Neural crest cell (in vitro differentiated cells): ENCODE data around the gene SPNS1. TPM values are rescaled to one million over a fixed set of nuclear protein-coding genes. Genes with fewer than 3 reads are reported as not detected.

Source experiments
- DNase-seq: peaks from one replicate; pipeline ENCODE4 v3.0.0; 2021; ENCODE audit warnings: low read depth, mixed read lengths, low spot score
- H3K27ac Mint-ChIP-seq: one replicate; pipeline ENCODE4 v1.8.0; 2021; ENCODE audit warnings: mild to moderate bottlenecking, mixed read lengths; ENCODE audit not compliant: unreplicated experiment
- H3K27me3 Mint-ChIP-seq: 2 replicates; pipeline ENCODE4 v1.8.0; 2021; ENCODE audit warnings: low read depth, mild to moderate bottlenecking, mixed read lengths
- H3K36me3 Mint-ChIP-seq: 2 replicates; pipeline ENCODE4 v1.8.0; 2021; ENCODE audit warnings: low read depth, mild to moderate bottlenecking, mixed read lengths
- H3K4me1 Mint-ChIP-seq: 2 replicates; pipeline ENCODE4 v1.8.0; 2021; ENCODE audit warnings: mixed read lengths
- H3K4me3 Mint-ChIP-seq: one replicate; pipeline ENCODE4 v1.8.0; 2021; ENCODE audit warnings: mild to moderate bottlenecking, mixed read lengths
- H3K9me3 Mint-ChIP-seq: 2 replicates; pipeline ENCODE4 v1.8.0; 2021; ENCODE audit warnings: mixed read lengths
- total RNA-seq: library from RNA; stranded (reverse); gene quantifications from 2 replicates; pipeline ENCODE4 v1.2.1, GENCODE V29; 2021
- TF ChIP-seq, protein P1 (sequence below): fragments of 200-600 bp; sonication (generic); conservative IDR thresholded peaks from 2 replicates; pipeline ENCODE4 v1.5.0; 2021; ENCODE audit warnings: antibody characterized with exemption, mild to moderate bottlenecking

The SPNS1 gene
- total RNA-seq, 1 donor from 2014 or later = 48.1 TPM

DNA sequence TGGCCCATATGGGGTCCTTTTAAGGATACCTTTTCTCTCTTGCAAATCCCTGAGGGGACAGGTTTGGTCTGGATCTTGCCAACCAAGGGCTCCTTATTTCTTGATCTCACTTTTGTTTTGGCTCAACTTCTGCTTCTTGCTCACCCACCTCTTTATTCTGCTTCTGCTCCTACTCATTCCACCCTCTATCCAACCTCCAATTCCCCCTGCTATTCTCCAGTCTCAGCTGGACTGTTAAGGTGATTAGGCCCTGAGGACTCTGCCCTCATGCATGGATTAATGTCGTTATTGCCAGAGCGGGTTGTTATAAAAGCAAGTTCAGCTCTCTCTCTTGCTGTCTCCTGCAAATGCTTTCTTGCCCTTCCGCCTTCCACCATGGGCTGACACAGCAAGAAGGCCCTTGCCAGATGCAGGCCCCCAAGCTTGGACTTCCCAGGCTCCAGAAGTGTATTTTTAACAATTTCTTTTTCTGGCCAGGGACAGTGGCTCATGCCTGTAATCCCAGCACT lies 40.0 kb downstream of the SPNS1 start:
- H3K4me1 Mint-ChIP-seq = no peaks in the 10 kb centered on the region
- no peaks in the 10 kb centered on the region for H3K27me3 Mint-ChIP-seq
- H3K27ac Mint-ChIP-seq = no peak overlapping the region

DNA sequence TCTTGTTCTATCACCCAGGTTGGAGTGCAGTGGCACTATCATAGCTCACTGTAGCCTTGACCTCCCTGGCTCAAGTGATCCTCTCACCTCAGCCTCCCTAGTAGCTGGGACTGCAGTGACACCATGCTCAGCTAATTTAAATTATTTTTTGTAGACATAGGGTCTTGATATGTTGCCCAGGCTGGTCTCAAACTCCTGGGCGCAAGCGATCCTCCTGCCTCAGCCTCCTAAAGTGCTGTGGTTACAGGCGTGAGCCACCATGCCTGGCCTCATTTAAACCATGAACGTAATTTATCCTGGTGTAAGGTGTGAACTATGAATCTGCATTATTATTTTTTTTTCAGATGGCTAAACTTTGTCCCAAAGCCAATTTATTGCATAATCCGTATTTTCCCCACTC lies 47.6 kb downstream of the SPNS1 start:
- H3K4me3 Mint-ChIP-seq = no peak overlapping the region

More for the DNA sequence above, 40.0 kb downstream of the SPNS1 start:
- TF ChIP-seq, protein P1, sequence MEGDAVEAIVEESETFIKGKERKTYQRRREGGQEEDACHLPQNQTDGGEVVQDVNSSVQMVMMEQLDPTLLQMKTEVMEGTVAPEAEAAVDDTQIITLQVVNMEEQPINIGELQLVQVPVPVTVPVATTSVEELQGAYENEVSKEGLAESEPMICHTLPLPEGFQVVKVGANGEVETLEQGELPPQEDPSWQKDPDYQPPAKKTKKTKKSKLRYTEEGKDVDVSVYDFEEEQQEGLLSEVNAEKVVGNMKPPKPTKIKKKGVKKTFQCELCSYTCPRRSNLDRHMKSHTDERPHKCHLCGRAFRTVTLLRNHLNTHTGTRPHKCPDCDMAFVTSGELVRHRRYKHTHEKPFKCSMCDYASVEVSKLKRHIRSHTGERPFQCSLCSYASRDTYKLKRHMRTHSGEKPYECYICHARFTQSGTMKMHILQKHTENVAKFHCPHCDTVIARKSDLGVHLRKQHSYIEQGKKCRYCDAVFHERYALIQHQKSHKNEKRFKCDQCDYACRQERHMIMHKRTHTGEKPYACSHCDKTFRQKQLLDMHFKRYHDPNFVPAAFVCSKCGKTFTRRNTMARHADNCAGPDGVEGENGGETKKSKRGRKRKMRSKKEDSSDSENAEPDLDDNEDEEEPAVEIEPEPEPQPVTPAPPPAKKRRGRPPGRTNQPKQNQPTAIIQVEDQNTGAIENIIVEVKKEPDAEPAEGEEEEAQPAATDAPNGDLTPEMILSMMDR = no peak
- Mint-ChIP-seq H3K4me3 (no peak overlapping the region), H3K9me3 (no peaks in the 10 kb centered on the region), H3K36me3 (no peaks in the 10 kb centered on the region)
- no peak for DNase-seq

DNA sequence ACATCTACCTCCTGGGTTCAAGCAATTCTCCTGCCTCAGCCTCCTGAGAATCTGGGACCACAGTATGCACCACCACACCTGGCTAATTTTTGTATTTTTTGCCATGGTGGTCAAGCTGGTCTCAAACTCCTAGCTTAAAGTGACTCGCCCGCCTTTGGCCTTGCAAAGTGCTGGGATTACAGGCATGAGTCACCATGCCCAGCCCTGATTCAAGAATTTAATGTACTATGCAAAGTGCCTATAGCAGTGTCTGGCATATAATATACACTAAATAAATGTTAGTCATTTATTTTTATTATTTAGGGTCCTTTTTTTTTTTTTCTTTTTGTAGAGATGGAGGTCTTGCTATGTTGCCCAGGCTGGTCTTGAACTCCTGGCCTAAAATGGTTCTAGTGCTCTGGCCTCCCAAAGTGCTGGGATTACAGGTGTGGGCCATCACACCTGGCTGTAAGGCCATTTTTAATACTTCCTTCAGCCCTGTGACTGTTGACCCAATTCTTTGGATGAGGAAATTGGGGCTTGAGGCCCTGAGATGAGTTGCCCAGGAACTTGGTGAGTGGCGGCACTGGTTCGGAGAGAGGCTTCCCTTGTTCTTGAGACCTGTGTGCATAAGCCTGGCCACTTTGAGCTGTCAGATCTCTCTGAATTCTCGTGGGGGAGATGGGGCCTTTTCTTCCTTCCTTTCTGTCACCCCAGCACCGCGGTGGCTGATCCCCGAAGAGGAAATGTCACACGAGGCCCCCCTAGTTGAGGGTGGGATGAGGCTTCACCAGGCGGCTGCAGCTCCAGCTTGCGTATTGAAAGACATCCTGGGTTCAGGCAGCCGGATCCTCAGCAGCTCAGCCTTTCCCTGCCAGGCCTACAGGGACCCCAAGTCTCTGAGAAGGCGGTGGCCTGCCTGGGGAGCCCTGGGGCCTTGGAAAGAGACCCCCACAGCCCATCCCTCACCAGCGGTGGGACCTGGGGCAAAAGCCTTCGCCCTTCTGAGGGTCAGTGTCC lies 49.0 kb downstream of the SPNS1 start:
- no peaks in the 10 kb centered on the region for H3K36me3 Mint-ChIP-seq
- TF ChIP-seq, protein P1 = no peak
- H3K4me3 Mint-ChIP-seq = no peak overlapping the region
- H3K4me1 Mint-ChIP-seq = no peaks in the 10 kb centered on the region
- H3K27me3 Mint-ChIP-seq = peaks cover 2% of the 10 kb centered on the region
- no peak for DNase-seq
- H3K27ac Mint-ChIP-seq = no peak overlapping the region
- no peaks in the 10 kb centered on the region for H3K9me3 Mint-ChIP-seq

More for the DNA sequence above, 47.6 kb downstream of the SPNS1 start:
- Mint-ChIP-seq H3K27ac (no peak overlapping the region), H3K4me1 (no peaks in the 10 kb centered on the region), H3K27me3 (peaks cover 2% of the 10 kb centered on the region), H3K36me3 (no peaks in the 10 kb centered on the region), H3K9me3 (no peaks in the 10 kb centered on the region)
- DNase-seq = no peak
- TF ChIP-seq, protein P1 = no peak

DNA sequence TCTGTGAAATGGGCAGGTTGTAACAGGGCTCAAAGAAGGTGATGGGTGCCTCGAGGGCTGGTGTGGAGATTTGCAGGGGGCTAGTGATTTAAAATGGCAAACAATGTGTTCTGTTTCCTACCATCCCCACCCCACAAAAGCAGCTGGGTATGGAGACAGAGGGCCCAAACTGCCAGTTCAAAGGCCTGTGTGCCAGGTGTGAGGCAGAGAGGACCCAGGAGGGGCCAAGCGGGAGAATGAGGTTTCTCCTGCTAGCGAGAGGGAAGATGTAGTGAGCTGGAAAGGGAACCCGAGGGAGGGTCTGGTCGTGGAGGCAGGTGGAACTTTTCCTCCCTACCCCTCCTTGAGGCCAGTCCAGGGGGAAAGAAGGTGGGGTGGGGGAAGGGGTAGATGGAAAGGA lies 49.7 kb downstream of the SPNS1 start:
- TF ChIP-seq, protein P1 = no peak
- H3K36me3 Mint-ChIP-seq = no peaks in the 10 kb centered on the region
- H3K9me3 Mint-ChIP-seq = no peaks in the 10 kb centered on the region
- peaks cover 2% of the 10 kb centered on the region for H3K27me3 Mint-ChIP-seq
- no peak for DNase-seq
- H3K4me1 Mint-ChIP-seq = no peaks in the 10 kb centered on the region
- no peak overlapping the region for H3K27ac Mint-ChIP-seq
- no peak overlapping the region for H3K4me3 Mint-ChIP-seq

DNA sequence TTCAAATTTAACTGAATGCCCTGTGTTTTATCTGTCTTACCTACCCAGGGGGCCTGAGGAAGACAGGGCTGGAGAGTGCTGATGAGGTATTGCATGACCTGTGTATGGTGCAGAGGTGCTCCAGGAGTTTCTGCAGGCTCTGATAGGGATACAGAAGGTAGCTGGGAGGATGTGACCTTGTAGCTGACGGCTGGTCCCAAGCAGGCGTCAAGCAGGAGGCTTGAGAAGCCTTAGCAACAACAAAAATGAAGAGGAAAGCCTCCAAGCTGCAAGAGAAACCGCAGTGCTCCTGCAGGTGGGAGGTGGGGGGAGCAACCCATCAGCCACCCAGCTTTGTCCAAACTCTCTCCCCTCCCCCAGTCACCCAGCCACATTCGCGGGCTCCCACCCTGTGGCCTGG lies 50.6 kb downstream of the SPNS1 start:
- H3K9me3 Mint-ChIP-seq = no peaks in the 10 kb centered on the region
- no peaks in the 10 kb centered on the region for H3K36me3 Mint-ChIP-seq
- no peak overlapping the region for H3K4me3 Mint-ChIP-seq
- TF ChIP-seq, protein P1 = no peak
- no peak for DNase-seq
- no peak overlapping the region for H3K27ac Mint-ChIP-seq
- H3K27me3 Mint-ChIP-seq = peaks cover 2% of the 10 kb centered on the region
- H3K4me1 Mint-ChIP-seq = no peaks in the 10 kb centered on the region
